HG03108 (cell line): ENCODE measurements around the gene MAD1L1.

Experiments used
- ATAC-seq: cut with Tn5 transposase; IDR thresholded peaks from one replicate; pipeline ENCODE4 v1.9.1; 2021; ENCODE audit warnings: moderate library complexity; ENCODE audit not compliant: unreplicated experiment

Gene MAD1L1

DNA sequence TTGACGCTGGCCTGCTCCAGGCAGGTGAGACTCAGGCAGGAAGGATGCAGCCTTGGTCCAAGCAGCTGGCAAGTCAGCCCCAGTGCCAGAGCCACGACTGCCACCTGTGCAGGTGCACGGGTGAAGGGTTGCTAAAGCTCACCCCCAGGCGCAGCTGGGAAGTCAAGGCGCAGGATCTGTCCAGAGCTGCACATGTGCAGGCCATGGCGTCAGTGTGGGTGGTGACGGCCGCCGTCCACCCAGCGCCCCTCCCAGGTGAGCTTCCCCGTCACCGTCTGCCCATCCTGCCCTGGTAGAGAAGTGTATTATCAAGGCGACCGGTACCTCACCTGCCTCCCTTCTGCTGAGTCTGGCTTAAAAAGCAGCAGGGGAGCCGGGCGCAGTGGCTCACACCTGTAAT lies 110.1 kb downstream of the MAD1L1 start:
- ATAC-seq = no peak

- no peak for ATAC-seq
Observed at GRCh38 chr7:2120841-2121830, 111.6 kb downstream of the MAD1L1 start.

GRCh38 chr7:2120251-2120660 lies 112.5 kb downstream of the MAD1L1 start:
- ATAC-seq = no peak

DNA sequence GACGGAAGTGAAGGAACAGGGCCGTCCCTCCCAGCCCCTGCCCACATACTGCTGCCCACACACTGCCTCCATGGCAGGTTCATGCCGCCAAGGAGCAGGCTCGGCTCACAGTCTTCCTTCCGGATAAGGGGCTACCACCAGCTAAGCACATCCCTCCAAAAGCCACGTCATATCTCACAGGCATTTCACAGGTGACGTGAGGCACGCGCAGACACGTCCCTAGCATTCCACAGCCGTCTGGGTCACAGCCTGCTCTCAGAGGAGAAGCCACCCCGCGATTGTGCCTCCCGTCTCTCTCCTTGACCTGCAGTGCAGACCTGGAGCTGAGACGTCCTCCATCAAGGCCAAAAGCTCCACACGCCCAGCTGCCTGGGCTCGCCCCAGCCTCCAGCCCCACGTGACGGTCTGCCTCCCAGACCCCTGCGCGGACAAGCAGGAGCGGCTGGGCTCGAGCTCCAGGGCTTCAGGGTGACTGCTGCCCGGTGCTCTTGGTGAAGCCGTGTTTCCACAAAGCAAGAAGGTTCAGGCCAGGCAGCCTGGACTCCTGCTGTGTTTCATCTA lies 114.0 kb downstream of the MAD1L1 start:
- no peak for ATAC-seq

DNA sequence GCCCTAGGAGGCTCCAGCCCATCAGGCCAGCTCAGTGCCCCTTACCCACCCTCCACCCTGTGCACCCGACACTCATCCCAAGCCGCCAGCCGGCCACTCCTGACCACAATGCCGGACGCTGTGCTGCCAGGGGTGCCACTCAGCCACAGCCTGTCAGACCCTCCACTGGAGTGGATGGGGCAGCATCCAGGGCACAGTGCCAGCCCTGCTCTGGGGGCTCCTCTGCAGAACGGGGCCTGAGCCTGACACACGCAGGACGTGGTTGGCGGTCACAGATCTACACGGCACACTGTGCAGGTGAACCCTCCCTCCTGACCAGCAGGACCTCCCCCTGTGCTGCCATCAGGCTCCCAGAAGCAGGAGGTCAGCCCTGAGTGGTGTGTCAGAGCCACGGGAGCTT lies 114.7 kb downstream of the MAD1L1 start:
- no peak for ATAC-seq

DNA sequence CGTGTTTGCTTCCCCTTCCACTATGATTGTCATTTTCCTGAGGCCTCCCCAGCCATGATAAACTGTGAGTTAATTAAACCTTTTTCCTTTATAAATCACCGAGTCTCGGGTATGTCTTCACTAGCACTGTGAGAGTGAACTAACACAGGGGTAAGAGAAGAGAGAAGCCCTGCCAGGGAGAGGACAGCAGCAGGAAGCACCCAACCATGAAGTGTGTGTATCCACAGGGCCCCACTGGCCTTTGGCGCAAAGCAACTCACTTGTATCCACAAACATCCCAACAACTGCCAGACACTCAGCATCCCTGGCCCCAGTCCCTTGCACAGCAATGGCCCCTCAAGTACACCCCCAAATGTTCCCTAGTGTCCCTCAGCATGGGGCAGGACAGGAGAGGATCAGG lies 115.1 kb downstream of the MAD1L1 start:
- no peak for ATAC-seq

DNA sequence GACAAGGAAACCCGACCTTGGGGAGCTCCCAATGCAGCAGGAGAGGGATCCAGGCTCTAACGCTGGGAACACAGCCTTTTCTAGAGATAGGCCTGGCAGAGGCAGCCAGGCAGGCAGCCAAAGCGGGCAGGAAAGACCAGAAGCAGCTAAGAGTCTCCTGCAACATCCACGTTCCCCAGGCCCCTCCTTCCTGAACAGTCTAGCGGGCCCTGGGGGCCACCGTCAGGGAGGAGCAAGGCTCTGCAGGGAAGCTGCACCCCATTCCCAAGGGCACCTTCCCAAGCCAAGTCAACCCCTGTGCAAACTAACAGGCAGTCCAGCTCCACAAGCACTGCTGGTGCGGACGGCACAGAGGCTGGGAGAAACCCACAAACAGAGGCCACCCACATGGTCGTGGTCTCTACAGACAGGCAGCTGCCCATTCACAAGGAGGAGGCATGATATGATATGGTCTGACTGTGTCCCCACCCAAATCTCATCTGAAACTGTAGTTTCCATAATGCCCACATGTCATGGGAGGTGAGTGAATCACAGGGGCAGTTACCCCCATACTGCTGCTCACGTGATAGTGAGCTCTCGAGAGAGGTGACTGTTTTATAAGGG lies 115.7 kb downstream of the MAD1L1 start:
- ATAC-seq = no peak

DNA sequence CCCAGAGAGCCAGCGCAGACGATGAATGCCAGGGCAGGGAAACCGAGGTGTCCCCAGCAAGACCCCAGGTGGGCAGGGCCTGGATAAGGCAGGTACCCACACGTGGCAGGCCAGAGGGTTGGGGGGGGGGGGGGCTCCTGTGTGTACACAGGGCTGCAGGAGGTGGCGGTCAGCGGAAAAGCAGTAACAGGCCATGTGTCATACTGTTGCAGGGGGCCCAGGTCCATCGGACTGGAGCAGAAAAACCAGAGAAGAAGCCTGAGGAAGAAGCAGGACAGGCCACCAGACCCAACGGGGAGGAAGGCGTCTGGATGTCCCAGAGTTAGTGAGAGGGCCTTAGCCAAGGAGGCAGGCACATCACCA lies 116.3 kb downstream of the MAD1L1 start:
- ATAC-seq = no peak

DNA sequence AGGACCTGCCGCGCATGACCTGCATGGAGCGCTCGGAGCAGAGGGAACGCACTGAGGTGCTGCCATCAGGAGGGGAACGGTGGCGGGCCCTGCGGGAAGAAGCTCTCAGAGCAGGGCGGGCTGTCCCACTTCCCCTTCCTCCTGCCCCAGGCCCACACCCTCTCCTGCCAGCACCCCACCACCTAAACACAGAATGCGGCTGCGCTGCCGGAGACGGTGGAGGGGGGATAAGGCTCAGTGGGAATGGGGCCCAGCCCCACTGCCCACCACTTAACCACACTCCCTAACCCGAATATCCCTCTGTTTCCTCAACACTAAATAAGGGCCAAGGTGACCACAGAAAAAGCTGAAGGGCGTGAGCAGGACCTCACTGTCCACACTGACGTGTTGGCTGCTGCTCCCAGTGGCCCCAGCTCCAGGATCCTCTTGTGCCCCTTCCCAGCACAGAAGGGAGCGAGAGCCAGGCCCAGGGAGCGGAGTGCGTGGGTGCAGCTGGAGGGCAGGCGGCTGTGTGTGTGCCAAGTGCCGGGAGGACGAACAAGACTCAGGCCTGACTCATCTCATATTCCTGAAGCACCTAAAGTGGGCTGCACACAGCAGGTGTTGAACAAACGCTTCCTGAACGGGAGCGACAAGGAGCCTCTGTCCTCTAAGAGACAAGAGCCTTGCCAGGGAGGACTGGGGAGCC lies 116.8 kb downstream of the MAD1L1 start:
- no peak for ATAC-seq

GRCh38 chr7:2114926-2115759 lies 117.6 kb downstream of the MAD1L1 start:
- ATAC-seq = no peak

DNA sequence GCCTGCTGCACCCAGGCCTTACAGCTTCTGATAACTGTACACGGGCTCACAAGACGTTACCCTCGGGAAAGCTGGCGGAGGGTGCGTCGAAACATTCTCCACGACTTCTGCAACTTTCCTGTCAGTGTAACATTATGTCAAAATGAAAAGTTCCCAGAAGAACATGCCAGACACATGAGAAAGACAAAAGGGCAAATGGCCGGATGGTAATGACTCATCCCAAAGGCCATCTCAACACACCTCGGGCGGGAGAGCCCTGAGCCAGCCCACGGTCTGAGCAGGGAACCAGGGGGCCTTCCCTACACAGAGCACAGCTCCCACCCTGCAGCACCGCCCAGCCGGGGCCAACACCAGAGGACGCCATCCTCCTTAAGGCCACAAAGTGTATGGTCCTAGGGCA lies 118.7 kb downstream of the MAD1L1 start:
- no peak for ATAC-seq

DNA sequence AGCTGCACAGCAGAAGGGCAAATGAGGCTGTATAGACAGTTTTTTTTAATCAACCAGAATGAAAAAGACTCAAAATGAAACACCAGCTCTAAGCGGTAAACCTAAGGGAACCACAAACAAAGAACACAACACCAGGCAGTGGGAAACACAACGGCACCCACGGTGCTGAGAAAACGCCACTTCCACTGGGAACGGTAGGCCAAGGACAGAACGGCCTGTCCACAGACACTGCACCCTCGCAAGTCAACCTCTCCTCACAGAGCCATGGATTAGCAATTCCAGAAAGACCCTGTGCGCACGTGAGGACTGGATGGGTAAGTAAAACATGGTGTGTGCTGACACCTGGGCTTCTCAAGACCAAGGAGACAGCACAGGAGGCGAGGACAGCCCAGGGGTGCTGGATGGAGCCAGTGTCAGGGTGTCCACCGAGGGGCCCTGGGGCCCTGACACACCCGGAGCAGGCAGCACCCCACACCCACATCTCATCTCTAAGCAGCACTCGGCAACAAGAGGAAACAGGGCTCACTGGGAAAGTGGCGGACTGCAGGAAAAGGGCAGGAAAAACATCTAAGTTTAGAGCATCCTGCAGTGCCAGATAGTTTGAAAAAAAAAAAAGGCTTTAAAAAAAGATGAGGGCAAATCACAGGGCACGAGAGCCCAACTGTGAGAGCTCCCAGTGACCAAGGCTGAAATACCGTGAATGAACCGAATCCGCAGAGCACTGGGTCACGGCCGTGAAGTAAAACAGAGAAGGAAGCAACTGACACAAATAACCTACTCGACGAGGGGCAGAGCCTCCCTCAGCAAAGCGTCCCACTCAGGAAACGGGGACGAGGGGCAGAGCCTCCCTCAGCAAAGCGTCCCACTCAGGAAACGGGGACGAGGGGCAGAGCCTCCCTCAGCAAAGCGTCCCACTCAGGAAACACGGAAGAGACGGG lies 120.2 kb downstream of the MAD1L1 start:
- no peak for ATAC-seq

GRCh38 chr7:2111568-2111967 lies 121.2 kb downstream of the MAD1L1 start:
- ATAC-seq = no peak

GRCh38 chr7:2110610-2111396 lies 121.9 kb downstream of the MAD1L1 start:
- no peak for ATAC-seq

GRCh38 chr7:2109936-2110609 lies 122.7 kb downstream of the MAD1L1 start:
- ATAC-seq = no peak

DNA sequence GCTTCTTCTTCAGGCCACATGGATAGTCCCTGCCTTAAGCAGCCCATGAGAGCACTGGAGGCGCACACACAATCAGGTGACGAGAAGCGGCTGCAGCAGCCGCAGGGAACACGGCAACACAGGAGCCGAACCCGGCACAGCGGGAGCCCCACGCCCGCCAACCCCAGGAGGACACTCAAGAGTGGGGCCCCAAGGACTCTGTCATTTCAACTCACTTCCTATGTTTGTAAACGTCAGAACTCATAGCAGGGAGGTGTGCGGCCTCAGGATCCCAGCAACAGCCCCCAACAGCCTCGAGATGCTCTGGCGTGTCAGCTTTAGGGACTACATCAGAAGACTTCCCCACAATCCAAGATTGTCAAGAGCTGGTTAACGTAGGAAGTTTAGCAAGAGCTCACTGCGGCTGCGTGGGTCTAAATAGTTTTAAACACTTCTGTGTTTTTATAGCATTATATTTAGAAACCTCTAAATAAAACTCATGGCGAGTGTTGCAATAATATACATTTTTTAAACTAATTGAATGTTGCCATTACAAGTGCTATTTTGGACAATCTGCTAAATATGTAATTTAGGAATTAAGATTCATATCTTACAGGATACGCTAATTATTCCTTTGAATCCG lies 123.4 kb downstream of the MAD1L1 start:
- no peak for ATAC-seq

DNA sequence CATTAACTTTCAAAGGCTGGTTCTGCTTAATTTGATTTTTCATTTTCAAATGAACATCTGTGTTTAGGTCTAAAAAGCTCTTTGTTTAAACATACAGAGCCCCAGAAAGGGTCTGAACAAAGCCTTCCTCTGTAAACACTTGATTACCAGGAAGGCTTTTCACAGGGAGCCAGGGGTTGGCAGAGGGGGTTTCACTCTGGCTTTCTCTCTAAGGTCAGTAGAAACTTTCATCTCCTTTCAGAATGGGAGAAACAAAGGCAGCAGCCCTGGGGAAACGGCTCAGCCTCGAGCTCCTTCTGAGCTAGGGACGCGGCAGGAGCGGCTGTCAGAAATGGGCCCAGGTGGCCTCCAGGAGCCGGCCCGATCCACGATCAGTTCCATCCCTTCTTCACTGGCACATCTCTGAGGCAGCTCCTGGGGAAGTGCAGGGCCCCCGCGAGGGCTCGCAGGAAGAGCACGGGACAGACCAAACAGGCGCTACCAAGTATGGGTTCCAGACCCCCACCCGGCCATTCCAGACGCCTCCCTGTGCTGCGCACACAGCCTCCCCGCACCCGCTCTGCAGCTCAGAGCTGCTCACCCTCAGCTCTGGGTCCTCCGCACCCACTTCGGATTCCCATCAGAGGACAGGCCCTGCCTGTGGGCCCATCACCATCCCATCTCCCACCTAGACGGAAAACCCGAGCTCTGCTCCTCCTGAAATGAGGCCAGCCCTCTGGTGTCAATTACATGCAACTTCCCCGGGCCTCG lies 124.1 kb downstream of the MAD1L1 start:
- ATAC-seq = no peak
